GM21737 (cell line): ENCODE measurements around the gene GLA.

Source experiments
- ATAC-seq: cut with Tn5 transposase; IDR thresholded peaks from one replicate; pipeline ENCODE4 v1.9.1; 2021; ENCODE audit warnings: mild to moderate bottlenecking, moderate library complexity; ENCODE audit not compliant: unreplicated experiment

GLA gene

GRCh38 chrX:101359966-101360365 is 47.8 kb downstream of the GLA start:
- no peak for ATAC-seq

DNA sequence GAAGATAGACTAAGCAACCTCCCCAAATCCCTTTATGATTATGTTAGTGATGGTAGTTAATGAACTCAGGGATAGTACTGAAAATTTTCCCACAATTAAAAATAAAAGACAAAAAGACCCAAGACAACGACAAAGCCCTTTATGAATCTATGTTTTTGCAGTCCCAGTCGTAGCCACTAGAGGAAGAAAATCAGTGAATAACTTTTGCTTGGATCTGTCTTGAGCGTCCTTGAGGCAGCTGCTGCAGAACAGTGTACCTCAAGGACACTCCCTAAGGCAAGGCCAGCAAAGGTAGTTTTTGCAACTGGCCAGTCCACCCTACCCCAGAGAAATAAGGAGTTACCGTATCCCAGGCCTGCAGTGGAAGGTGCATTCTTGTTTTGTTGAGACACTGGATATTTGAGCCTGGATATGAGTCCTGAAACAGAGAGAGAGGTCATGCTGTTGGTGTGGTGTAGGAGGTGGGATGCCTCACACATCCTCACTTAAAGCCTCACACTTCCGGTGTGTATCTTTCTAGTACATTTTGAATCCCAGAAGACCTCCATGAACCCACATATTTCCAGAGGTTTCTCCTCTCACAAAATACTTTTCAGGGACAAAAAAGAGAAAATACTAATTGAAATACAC is 50.4 kb downstream of the GLA start:
- ATAC-seq, result no peak

GRCh38 chrX:101349193-101349562 is 58.5 kb downstream of the GLA start:
- ATAC-seq, result no peak

GRCh38 chrX:101348452-101349192 is 59.1 kb downstream of the GLA start, which contains the start of gene TIMM8A:
TIMM8A (minus strand) TSS chrX:101348742; CDS start chrX:101348664, 78 bp downstream.
- peak; percentile 96 for ATAC-seq

DNA sequence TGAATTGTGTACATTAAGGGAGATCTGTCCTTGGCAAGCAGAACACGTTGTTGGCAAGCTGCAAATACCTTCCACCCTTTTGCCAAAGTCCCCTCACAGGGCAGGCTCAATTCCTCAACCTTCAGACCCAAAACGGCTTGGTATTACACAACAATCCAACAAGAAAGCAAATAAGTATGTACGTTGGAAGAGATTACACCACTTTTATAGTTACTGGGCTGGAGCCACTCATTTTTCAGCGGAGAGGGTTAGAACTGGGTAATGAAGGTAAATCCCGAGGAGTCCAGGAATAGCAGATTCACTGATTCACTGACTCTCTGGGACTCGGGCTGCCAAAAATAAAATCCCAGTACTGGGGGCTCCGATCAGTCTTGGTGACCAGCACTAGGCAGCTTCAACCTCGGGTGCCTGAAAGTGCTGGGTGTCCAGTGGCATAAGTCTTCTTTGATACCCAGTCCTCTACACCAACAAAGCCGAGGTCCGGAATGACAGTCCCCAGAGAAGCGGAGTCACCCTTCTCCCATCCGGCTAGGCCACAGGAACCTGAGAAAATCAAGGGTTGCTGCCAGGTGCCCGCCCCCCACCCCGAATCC is 59.8 kb downstream of the GLA start:
- ATAC-seq, result peak; percentile 22
